ENCODE results near the gene LMF1. TPM values are rescaled to one million over a fixed set of nuclear protein-coding genes. Genes with fewer than 3 reads are reported as not detected.

The LMF1 gene
- total RNA-seq, 2 experiments from 2014 or later: 17.0 to 31.4 TPM

GRCh38 chr16:872436-873242 is 98.1 kb downstream of the LMF1 start:
- no peak overlapping the region for H3K4me2 ChIP-seq (ENCODE audit: low read length)
- H3K4me1 ChIP-seq (ENCODE audit: insufficient read depth, low read length, poor library complexity, severe bottlenecking): no peaks in the 10 kb centered on the region
- no peak overlapping the region for H3K27ac ChIP-seq (ENCODE audit: low read depth, low read length, poor library complexity, severe bottlenecking)
- no peaks in the 10 kb centered on the region for H3K36me3 ChIP-seq (ENCODE audit: insufficient read depth, low read length)
- CTCF ChIA-PET (ENCODE audit: unreplicated experiment): no interaction called here
- no TSS peak for BruUV-seq (replicated peaks)
- no peaks in the 10 kb centered on the region for H3K9me2 ChIP-seq (ENCODE audit: insufficient read depth, low read length)
- no peak overlapping the region for H2AFZ ChIP-seq (ENCODE audit: low read length)
- H4K20me1 ChIP-seq (ENCODE audit: insufficient read depth, low read length): no peaks in the 10 kb centered on the region
- no peak for TF ChIP-seq CTCF (conservative IDR thresholded peaks at IDR 0.05; ENCODE audit: low read length)
- no peak for TF ChIP-seq EZH2phosphoT487 (IDR thresholded peaks at IDR 0.05; ENCODE audit: borderline replicate concordance, low read depth, low read length)
- POLR2A ChIA-PET: no interaction called here
- intact Hi-C loops (cut with micrococcal nuclease; ENCODE audit: unreplicated experiment): no loop called here
- DNase-seq (ENCODE audit: low spot score): no peak
- H3K9me3 ChIP-seq (ENCODE audit: low read length): no peaks in the 10 kb centered on the region
- H3K4me3 ChIP-seq (ENCODE audit: low read depth, low read length, poor library complexity, severe bottlenecking): no peak overlapping the region
- no peaks in the 10 kb centered on the region for H3K79me2 ChIP-seq (ENCODE audit: insufficient read depth, low read depth, low read length)

- H3K79me2 ChIP-seq (ENCODE audit: insufficient read depth, low read depth, low read length): no peaks in the 10 kb centered on the region
- ChIA-PET POLR2A (no interaction called here), CTCF (ENCODE audit: unreplicated experiment) (interaction anchor here (0.6 kb wide), 1 partner anchor 471 kb away, joined by 4 read pairs; no protein-coding TSS in a partner anchor)
- intact Hi-C loops (cut with micrococcal nuclease; ENCODE audit: unreplicated experiment): no loop called here
- H2AFZ ChIP-seq (ENCODE audit: low read length): no peak overlapping the region
- H3K4me3 ChIP-seq (ENCODE audit: low read depth, low read length, poor library complexity, severe bottlenecking): no peak overlapping the region
- H3K9me2 ChIP-seq (ENCODE audit: insufficient read depth, low read length): no peaks in the 10 kb centered on the region
- H3K36me3 ChIP-seq (ENCODE audit: insufficient read depth, low read length): no peaks in the 10 kb centered on the region
- H3K4me1 ChIP-seq (ENCODE audit: insufficient read depth, low read length, poor library complexity, severe bottlenecking): no peaks in the 10 kb centered on the region
- no peak for DNase-seq (ENCODE audit: low spot score)
- H3K27ac ChIP-seq (ENCODE audit: low read depth, low read length, poor library complexity, severe bottlenecking): no peak overlapping the region
- H3K9me3 ChIP-seq (ENCODE audit: low read length): no peaks in the 10 kb centered on the region
- TF ChIP-seq EZH2phosphoT487 (IDR thresholded peaks at IDR 0.05; ENCODE audit: borderline replicate concordance, low read depth, low read length): no peak
- TF ChIP-seq CTCF (conservative IDR thresholded peaks at IDR 0.05; ENCODE audit: low read length): no peak
- BruUV-seq (replicated peaks): no TSS peak
- H4K20me1 ChIP-seq (ENCODE audit: insufficient read depth, low read length): no peaks in the 10 kb centered on the region
- H3K4me2 ChIP-seq (ENCODE audit: low read length): no peak overlapping the region
These were observed 99.0 kb downstream of the LMF1 start for GRCh38 chr16:871562-872345.

Data from OCI-LY7 (cell line).